ENCODE results near the gene RHOF.

DNA sequence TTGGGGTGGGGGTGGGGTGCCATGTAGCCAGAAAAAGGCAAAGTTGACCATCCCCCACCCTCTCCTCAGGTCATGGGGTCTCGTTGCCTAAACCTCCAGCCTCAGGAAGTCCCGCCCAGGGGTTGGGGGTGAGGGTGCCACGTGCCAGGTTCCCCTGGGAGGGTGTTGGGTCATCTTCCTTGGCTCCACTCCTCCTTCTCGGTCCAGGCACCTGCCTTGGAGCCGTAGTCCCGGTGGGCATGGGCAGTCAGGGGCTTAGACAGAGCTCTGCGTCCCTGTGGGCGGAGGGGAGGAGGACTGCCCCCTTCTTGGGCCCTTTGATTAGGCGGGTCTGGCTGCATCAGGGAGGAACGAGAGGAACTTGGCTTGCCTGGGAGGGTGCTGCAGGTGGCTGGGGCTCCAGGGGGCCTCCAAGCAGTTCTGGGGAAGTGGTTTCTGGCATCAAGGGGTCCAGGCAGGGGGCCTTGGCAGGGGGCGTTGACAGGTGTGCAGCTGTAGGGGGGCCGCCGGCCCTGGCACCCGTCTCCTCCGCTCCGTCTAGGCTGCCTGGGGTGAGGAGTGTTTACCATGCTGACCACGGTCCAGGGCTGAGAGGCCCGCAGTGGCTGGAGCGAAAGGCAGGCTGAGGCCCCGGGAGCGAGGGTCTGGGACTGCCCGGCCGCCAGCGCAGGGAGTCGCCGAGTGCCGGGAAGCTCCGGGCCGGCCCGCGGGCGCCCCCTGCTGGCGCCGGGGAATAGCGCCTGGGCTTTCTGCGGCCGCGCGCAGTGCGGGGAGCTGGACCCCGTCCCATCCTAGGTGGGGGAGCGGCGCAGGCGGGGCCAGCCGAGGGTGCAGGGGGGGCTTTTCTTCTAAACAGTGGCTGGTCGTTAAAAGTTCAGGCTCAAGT, 18.2 kb upstream of the RHOF start:
- TF ChIP-seq POLR2A (IDR thresholded peaks at IDR 0.05; ENCODE audit: low read depth, low read length) (no peak), POLR2AphosphoS5 (IDR thresholded peaks at IDR 0.05; ENCODE audit: low read depth, low read length) (no peak), TAF1 (IDR thresholded peaks at IDR 0.05; ENCODE audit: borderline replicate concordance, low read depth, low read length) (no peak)

Data from GM12892 (cell line).